NCI-H226 (cell line): ENCODE measurements around the gene YEATS4.

Experiments
- DNase-seq: peaks from one replicate; pipeline ENCODE4 v3.0.0-alpha.2; 2015

Gene YEATS4

DNA sequence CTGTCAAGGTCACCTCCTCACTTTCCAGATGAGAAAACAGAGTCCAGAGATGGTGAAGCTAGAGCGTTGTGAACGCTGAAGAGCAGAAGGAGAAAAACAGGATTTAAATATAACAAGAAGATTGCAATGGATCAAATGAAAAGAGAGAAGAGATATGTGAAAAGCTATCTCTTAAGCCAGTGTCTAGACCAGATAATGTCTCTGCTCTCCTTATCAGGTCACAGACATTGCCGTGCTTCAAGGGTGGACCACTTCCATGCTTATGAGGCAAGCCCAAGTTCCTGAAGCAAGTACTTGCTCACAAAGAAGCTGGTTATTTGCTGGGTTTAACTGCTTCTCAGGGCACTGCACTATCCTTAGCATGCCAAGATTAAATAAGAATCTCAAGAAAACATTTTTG is 79.0 kb downstream of the YEATS4 start:
- DNase-seq, result no peak

GRCh38 chr12:69440016-69440415 is 80.5 kb downstream of the YEATS4 start:
- no peak for DNase-seq
